GM18502 (cell line): ENCODE measurements around the gene GTSE1.

Experiments
- ATAC-seq: cut with Tn5 transposase; IDR thresholded peaks from one replicate; pipeline ENCODE4 v1.9.1; 2021; ENCODE audit warnings: mild to moderate bottlenecking; ENCODE audit not compliant: unreplicated experiment, poor library complexity

The GTSE1 gene

GRCh38 chr22:46350646-46351045 lies 54.0 kb downstream of the GTSE1 start:
- ATAC-seq = no peak

GRCh38 chr22:46351131-46351735 lies 54.6 kb downstream of the GTSE1 start:
- ATAC-seq = no peak

GRCh38 chr22:46351767-46352166 lies 55.1 kb downstream of the GTSE1 start:
- ATAC-seq = no peak

DNA sequence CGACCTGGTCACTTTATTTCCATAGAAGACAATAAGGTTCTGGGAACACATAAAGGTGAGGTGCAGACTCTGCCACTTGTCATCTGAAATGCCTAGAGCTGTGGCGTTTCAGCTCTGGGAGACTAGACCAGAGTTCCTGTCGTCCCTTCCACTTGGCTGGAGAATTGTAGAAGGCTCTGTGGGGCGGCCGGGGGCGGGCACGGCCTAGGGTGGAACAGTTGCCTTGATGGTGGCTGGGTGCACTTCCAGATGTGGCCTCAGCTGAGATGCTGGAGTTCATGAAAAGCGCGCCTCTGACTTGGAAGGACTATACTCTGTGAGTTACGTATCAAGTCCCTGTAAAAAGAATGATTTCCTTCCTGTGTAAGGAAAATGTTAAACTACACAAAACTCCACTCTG lies 55.6 kb downstream of the GTSE1 start:
- no peak for ATAC-seq

- ATAC-seq = no peak
Measured at GRCh38 chr22:46352691-46353386, 56.2 kb downstream of the GTSE1 start.

GRCh38 chr22:46353483-46354105 lies 56.9 kb downstream of the GTSE1 start:
- ATAC-seq = no peak

- no peak for ATAC-seq
Measured at GRCh38 chr22:46354176-46354992, 57.7 kb downstream of the GTSE1 start.

GRCh38 chr22:46354993-46355305 lies 58.3 kb downstream of the GTSE1 start:
- no peak for ATAC-seq

DNA sequence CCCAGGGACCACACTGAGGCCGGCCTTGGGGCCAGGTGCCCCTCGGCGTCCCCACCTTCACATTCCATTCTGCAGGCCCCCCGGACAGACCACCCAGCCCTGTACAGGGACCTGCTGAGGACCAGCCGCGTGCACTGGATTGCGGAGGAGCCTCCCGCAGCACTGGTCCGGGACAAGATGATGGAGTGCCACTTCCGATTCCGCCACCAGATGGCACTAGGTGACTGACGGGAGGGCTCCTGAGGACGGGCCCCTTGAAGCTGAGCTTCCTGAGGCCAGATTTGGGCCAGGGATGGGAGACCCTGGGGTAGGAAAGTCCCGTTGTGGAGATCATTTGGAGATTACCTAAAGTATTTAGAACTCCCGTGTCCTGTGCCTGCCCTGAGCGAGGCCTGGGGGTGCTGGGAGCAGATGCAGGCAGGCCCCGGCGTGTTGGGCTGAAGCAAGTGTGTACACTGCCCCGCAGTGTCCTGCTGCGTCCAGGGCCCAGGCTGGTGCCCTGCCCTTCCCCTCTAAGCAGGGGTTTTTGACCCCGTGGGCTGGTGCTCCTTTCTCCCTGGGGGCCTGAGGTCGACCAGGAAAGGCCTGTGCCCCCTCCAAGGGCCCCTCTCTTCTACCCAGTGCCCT lies 58.8 kb downstream of the GTSE1 start:
- ATAC-seq = no peak

DNA sequence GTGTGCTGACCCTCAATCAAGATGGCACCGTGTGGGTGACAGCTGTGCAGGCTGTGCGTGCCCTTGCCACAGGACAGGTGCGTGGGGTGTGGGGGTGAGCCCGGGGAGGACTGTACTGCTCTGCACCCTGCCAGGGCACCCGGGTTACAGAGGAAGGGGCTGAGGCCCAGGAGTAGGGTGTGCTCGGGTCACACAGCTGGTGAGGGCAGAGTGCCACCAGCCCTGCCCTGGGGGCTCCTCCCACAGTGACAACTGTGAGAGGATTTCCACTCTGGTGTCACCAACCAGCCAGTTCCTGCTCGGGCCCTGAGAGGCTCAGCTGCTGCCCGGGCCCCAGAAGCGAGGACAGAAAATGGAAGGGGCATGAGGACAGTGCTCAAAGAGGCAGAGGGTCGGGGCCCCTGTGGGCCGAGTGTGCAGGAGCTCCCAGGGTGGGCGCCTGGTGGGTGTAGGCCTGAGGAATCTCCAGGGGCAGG lies 59.4 kb downstream of the GTSE1 start:
- no peak for ATAC-seq

- no peak for ATAC-seq
Measured at GRCh38 chr22:46356496-46357480, 60.1 kb downstream of the GTSE1 start.

DNA sequence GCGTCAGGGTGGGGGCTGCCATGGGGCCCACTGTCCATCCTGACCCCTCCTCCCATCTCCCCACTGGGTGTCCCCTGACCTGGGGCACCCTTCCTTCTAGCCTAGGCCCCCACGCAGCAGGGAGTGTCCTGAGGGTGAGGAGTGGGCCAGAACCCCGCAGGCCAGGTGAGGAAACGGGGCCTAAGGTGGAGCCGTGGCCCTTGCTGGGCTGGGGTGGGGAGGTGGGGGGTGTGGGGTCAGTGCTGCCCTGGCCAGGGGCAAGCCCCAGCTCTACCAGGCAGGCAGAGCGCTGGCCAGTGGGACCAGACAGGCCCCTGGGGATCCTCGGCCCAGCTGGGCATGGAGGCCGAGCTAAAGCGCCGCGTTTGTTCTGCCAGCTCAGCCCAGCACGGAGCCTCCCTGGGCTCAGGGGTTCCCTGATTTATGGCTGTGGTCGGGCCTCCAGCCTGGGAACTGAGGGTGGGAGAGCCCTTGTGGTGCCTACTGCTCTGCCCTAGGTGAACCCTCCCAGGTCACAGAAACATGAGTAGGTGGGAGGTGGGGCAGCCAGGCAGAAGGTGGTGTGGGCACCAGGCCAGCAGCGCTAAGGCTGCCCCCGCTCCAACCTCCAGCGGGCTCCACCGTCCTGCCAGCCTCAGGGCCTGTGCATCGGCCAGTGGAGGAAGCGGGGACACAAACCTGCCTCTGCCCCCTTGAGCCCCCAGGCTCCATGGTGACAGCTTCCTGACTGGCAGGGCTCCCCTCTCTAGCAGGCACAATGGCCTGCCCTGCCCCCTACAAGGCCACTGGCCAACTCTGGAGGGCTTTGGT lies 61.2 kb downstream of the GTSE1 start:
- no peak for ATAC-seq

- no peak for ATAC-seq
Measured at GRCh38 chr22:46358766-46359165, 62.1 kb downstream of the GTSE1 start.

DNA sequence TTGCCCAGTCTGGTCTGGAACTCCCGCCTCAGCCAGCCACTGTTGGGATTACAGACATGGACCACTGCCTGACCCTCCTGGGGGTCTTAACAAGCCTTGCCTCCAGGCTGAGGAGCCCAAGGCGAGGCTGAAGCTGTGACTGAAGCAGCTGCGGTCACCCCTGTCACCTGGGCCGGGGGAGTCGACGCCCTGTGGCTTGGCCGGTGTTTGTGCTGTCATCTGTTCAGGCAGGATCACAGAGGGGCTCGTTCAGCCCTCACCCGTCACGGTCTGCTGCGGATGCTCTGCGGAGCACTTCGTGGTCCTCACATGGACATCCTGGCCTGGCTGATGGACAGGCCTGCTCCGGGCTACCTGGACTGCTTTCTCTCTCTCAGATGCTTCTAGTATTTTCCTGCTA lies 62.7 kb downstream of the GTSE1 start:
- no peak for ATAC-seq

- ATAC-seq = no peak
Measured at GRCh38 chr22:46360097-46360496, 63.4 kb downstream of the GTSE1 start.

DNA sequence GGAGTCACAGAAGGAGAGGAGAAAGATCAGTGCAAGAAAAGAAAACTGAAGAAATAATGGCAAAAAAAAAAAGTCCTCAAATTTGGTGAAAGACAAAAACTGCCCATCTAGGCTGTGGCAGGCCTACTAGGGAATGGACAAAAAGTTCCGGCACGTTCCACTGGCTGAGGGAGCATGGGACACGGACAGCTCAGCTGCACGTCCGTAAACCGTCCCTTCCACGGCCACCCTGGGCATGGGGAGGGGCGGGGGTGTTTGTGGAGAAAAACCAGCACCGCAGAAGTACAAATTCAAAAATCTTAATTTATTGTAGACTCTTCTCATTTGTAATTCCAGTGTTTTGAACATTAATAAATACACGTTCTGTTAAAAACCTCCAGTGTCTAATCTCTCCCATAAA lies 64.2 kb downstream of the GTSE1 start:
- ATAC-seq = no peak

GRCh38 chr22:46361826-46362202 lies 65.1 kb downstream of the GTSE1 start:
- ATAC-seq = no peak

- no peak for ATAC-seq
Measured at GRCh38 chr22:46362203-46362933, 65.7 kb downstream of the GTSE1 start.
